Progenitor cell of endocrine pancreas (in vitro differentiated cells): ENCODE results near the gene HAPLN1. TPM values are rescaled to one million over a fixed set of nuclear protein-coding genes. Genes with fewer than 3 reads are reported as not detected.

Source experiments
- DNase-seq: peaks from one replicate; pipeline ENCODE4 v3.0.0; 2021; ENCODE audit warnings: low spot score; ENCODE audit not compliant: unreplicated experiment
- H3K27ac Mint-ChIP-seq: 2 replicates; pipeline ENCODE4 v1.8.0; 2021; ENCODE audit warnings: mild to moderate bottlenecking, moderate library complexity, mixed read lengths
- H3K27me3 Mint-ChIP-seq: 2 replicates; pipeline ENCODE4 v1.8.0; 2021; ENCODE audit warnings: mixed read lengths
- H3K36me3 Mint-ChIP-seq: 2 replicates; pipeline ENCODE4 v1.8.0; 2022; ENCODE audit warnings: mixed read lengths; ENCODE audit not compliant: insufficient read depth
- H3K4me1 Mint-ChIP-seq: 2 replicates; pipeline ENCODE4 v1.8.0; 2021; ENCODE audit warnings: low read depth, mixed read lengths
- H3K4me3 Mint-ChIP-seq: 2 replicates; pipeline ENCODE4 v1.8.0; 2021; ENCODE audit warnings: low read depth, mild to moderate bottlenecking, moderate library complexity, mixed read lengths
- H3K9me3 Mint-ChIP-seq: 2 replicates; pipeline ENCODE4 v1.8.0; 2021; ENCODE audit warnings: low read depth, mixed read lengths
- CTCF ChIP-seq: fragments of 200-600 bp; sonication (generic); IDR thresholded peaks from one replicate; pipeline ENCODE4 v1.5.0; 2021; ENCODE audit warnings: antibody characterized with exemption, mild to moderate bottlenecking; ENCODE audit not compliant: unreplicated experiment
- total RNA-seq: library from RNA; stranded (reverse); gene quantifications from 2 replicates; pipeline ENCODE4 v1.2.1, GENCODE V29; 2021

The HAPLN1 gene
- total RNA-seq, 1 donor from 2014 or later: 0.89 TPM

DNA sequence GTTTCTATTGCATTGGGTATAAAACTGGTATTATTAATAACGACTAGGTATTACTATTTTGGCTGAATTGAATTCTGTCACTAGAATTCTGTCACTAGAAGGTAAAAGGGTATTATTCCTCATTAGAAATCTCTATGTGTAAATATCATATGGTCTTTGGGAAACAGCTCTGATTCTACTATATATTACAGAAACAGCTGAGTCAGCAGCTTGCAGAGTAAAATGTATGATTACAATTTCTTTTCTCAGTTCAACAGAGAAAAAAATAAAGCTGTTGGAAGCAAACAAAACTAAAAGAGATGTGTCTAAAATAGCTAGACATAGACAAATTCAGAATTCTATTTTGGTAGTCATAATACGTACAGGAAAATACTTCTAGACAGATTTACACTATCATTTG is 48.5 kb downstream of the HAPLN1 start:
- no peak for TF ChIP-seq CTCF
- Mint-ChIP-seq H3K9me3 (peaks cover under 1% of the 10 kb centered on the region), H3K36me3 (no peaks in the 10 kb centered on the region)

GRCh38 chr5:83665631-83666030 is 55.0 kb downstream of the HAPLN1 start:
- no peak for TF ChIP-seq CTCF
- no peaks in the 10 kb centered on the region for H3K4me1 Mint-ChIP-seq
- DNase-seq: no peak
- no peaks in the 10 kb centered on the region for H3K36me3 Mint-ChIP-seq
- peaks cover 3% of the 10 kb centered on the region for H3K9me3 Mint-ChIP-seq
- H3K27ac Mint-ChIP-seq: no peak overlapping the region
- no peaks in the 10 kb centered on the region for H3K27me3 Mint-ChIP-seq
- H3K4me3 Mint-ChIP-seq: no peak overlapping the region

More for the DNA sequence above, 48.5 kb downstream of the HAPLN1 start:
- DNase-seq: no peak
- no peaks in the 10 kb centered on the region for H3K27me3 Mint-ChIP-seq
- no peak overlapping the region for H3K27ac Mint-ChIP-seq
- no peak overlapping the region for H3K4me3 Mint-ChIP-seq
- H3K4me1 Mint-ChIP-seq: no peaks in the 10 kb centered on the region

DNA sequence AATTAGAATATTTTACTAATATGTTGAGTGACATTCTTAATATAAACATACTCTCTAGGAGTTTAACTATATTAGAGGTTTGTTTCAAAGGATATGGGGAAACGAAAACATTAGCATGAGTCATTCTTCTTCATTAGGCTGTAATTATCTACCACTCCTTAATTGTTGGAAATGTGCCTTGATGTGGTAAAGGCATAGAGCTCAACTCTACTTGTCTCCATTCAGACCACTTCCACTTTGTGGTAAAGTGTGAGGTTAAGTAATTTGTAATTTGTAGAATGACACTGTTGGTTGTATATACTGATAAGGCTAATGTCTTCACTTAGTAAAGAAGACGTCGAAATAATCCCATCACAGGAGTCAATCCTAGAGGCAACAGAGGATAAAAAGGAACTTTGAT is 58.1 kb downstream of the HAPLN1 start:
- Mint-ChIP-seq H3K27me3 (no peaks in the 10 kb centered on the region), H3K9me3 (peaks cover 4% of the 10 kb centered on the region), H3K4me1 (no peaks in the 10 kb centered on the region), H3K36me3 (no peaks in the 10 kb centered on the region), H3K4me3 (no peak overlapping the region), H3K27ac (peak overlapping the region; percentile 69)
- no peak for DNase-seq
- no peak for TF ChIP-seq CTCF

GRCh38 chr5:83657807-83658525 is 62.7 kb downstream of the HAPLN1 start:
- no peak for TF ChIP-seq CTCF
- DNase-seq: no peak
- peaks cover 4% of the 10 kb centered on the region for H3K9me3 Mint-ChIP-seq
- no peak overlapping the region for H3K27ac Mint-ChIP-seq
- no peaks in the 10 kb centered on the region for H3K27me3 Mint-ChIP-seq
- H3K4me1 Mint-ChIP-seq: no peaks in the 10 kb centered on the region
- no peaks in the 10 kb centered on the region for H3K36me3 Mint-ChIP-seq
- H3K4me3 Mint-ChIP-seq: no peak overlapping the region

DNA sequence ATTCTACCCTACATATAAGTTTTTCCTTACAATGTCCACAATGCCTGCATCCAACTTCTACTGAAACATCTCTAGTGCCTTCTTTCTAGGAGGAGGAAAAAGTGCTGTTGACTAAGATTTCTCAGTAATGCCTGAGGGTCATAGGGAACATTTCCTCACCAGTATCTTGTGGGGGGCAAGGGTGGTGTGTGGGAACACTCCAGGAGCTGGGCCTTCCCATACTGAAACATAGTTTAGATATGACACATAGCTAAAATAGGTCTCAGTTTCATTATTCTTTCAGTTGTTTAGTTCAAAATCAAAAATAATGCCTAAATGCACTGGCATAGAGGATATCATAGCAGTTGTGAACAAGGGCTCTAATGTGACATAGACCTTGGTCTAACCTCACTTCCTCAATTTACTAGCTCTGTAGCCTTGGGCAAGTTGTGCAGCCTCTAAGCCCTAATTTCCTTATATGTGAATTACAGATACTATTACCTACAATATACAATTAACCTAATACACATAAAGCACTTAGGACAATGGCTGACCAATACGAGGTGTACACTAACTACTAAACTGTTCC is 66.1 kb downstream of the HAPLN1 start:
- H3K27me3 Mint-ChIP-seq: no peaks in the 10 kb centered on the region
- H3K36me3 Mint-ChIP-seq: no peaks in the 10 kb centered on the region
- DNase-seq: no peak
- no peak for TF ChIP-seq CTCF
- no peaks in the 10 kb centered on the region for H3K9me3 Mint-ChIP-seq
- no peak overlapping the region for H3K27ac Mint-ChIP-seq
- no peaks in the 10 kb centered on the region for H3K4me1 Mint-ChIP-seq
- no peak overlapping the region for H3K4me3 Mint-ChIP-seq
